Right lobe of liver (tissue), 6 donors: ENCODE results near the gene ITPK1. TPM values are rescaled to one million over a fixed set of nuclear protein-coding genes. Genes with fewer than 3 reads are reported as not detected.

Source experiments
- ATAC-seq, 4 donors: fragments of 200-7000 bp; cut with Tn5 transposase; one replicate each; pipeline ENCODE4 v1.9.1; 2020; ENCODE audit warnings: mild to moderate bottlenecking in 4 of 4, moderate library complexity in 4 of 4
- DNase-seq, 3 donors: peaks; one replicate each; pipeline ENCODE4 v3.0.0-alpha.2; 2020
- H3K27ac ChIP-seq, 3 donors: fragments of 200-600 bp; one replicate each; pipeline ENCODE4 v1.8.0; 2022
- H3K27me3 ChIP-seq, 2 donors: fragments of 200-600 bp; one replicate each; pipeline ENCODE4 v1.8.0; 2022
- H3K36me3 ChIP-seq, 4 donors: fragments of 200-600 bp; sonication (generic) in 1 of 4; one replicate each; pipeline versions ENCODE4 v1.5.1 to v1.8.0; 2017 to 2022; ENCODE audit warnings: control low read depth in 1 of 4
- H3K4me1 ChIP-seq, 4 donors: fragments of 200-600 bp; sonication (generic) in 1 of 4; one replicate each; pipeline versions ENCODE4 v1.5.1 to v1.8.0; 2017 to 2022; ENCODE audit warnings: control low read depth in 1 of 4
- H3K4me3 ChIP-seq, 3 donors: fragments of 200-600 bp; one replicate each; pipeline ENCODE4 v1.8.0; 2022
- H3K9me3 ChIP-seq, 4 donors: fragments of 200-600 bp; sonication (generic) in 1 of 4; one replicate each; pipeline versions ENCODE4 v1.5.1 to v1.8.0; 2017 to 2022; ENCODE audit warnings: control low read depth in 1 of 4
- CTCF ChIP-seq, 4 donors: fragments of 200-600 bp in 3 of 4; fragments of 450-650 bp in 1 of 4; IDR thresholded peaks; one replicate each; pipeline versions ENCODE4 v1.5.1 to v1.8.0; 2016 to 2022; ENCODE audit warnings: antibody characterized with exemption in 4 of 4, mild to moderate bottlenecking in 2 of 4
- POLR2A ChIP-seq: fragments of 450-650 bp; IDR thresholded peaks from one replicate; pipeline ENCODE4 v1.6.1; 2017; ENCODE audit warnings: antibody characterized with exemption, mild to moderate bottlenecking
- WGBS: methylation state at CpG from one replicate; pipeline ENCODE4 v1.1.6; 2018; ENCODE audit warnings: low coverage, low lambda C conversion rate; ENCODE audit not compliant: insufficient coverage; ENCODE audit errors: missing lambda C conversion rate; 5-methylcytosine and 5-hydroxymethylcytosine counted together
- intact Hi-C, 2 donors: fragments of 100-400 bp; cut with DNase I; formaldehyde crosslinking; loops; one replicate each; pipeline versions ENCODE4 v1.11.2 to v1.14.1; 2022
- total RNA-seq, 6 experiments: library from RNA; depleted of rRNA in 2 of 6; stranded (reverse); fragments of >200 nt in 2 of 6; fragmentation: NEBNext Ultra II Directional in 3 of 6; extraction: Animal tissue kit (Norgen Biotek cat#: 25700) in 3 of 6; gene quantifications; one replicate each; pipeline versions ENCODE4 v1.1.0 to v1.2.4, GENCODE V29; 2016 to 2023
- donor health status: DM: no; HTN: yes; CAD: no.
- donor health status: DM: no; HTN: no; CAD: no.
- donor health status: DM: no; HTN: no; CAD: no.
- donor health status: DM: no; HTN: yes; CAD: no.
- donor health status: DM: no; HTN: yes; CAD: no.

ITPK1 gene
- total RNA-seq, 6 experiments from 2014 or later, result 28.4 to 61.0 (median 40.0) TPM

GRCh38 chr14:92951912-92952471, 163.7 kb downstream of the ITPK1 start:
- no peaks in the 10 kb centered on the region for H3K9me3 ChIP-seq
- DNase-seq (peak; percentile 78 to 83 (median 79)), ATAC-seq (peak; percentile 92 to 97 (median 94))
- no peak overlapping the region for H3K4me3 ChIP-seq
- 6% methylated on average over 11 of the region's 18 CpGs for WGBS
- H3K27me3 ChIP-seq, result no peaks in the 10 kb centered on the region
- H3K27ac ChIP-seq, result no peak overlapping the region
- intact Hi-C loops, result loop anchor here (5.0 to 10.0 kb wide), 2 partner anchors 155 to 193 kb away; no protein-coding TSS in a partner anchor
- peaks cover 0 to 18% (median 3%) of the 10 kb centered on the region in 4 donors for H3K36me3 ChIP-seq
- TF ChIP-seq POLR2A, result no peak
- peak; percentile 93 to 98 (median 96) for TF ChIP-seq CTCF (IDR thresholded peaks at IDR 0.05)
- peaks cover 0 to under 1% (median 0%) of the 10 kb centered on the region in 4 donors for H3K4me1 ChIP-seq

- H3K27me3 ChIP-seq, result no peaks in the 10 kb centered on the region
- H3K4me1 ChIP-seq, result peaks cover 0 to 7% (median 2%) of the 10 kb centered on the region in 4 donors
- no peaks in the 10 kb centered on the region for H3K9me3 ChIP-seq
- TF ChIP-seq CTCF (IDR thresholded peaks at IDR 0.05) (no peak), POLR2A (no peak)
- no peak for DNase-seq
- intact Hi-C loops, result loop anchor here (5.0 to 10.0 kb wide), 2 partner anchors 156 to 194 kb away; no protein-coding TSS in a partner anchor
- no CpG with 5 or more reads among the region's 7 CpGs for WGBS
- peaks cover 0 to 12% (median 0%) of the 10 kb centered on the region in 4 donors for H3K36me3 ChIP-seq
- H3K27ac ChIP-seq, result no peak overlapping the region
- no peak overlapping the region for H3K4me3 ChIP-seq
- ATAC-seq, result no peak
Measured at GRCh38 chr14:92951261-92951660, 164.5 kb downstream of the ITPK1 start.

GRCh38 chr14:92950773-92951172, 165.0 kb downstream of the ITPK1 start:
- peaks cover 0 to 7% (median 0%) of the 10 kb centered on the region in 4 donors for H3K36me3 ChIP-seq
- TF ChIP-seq POLR2A (no peak), CTCF (IDR thresholded peaks at IDR 0.05) (no peak)
- H3K27ac ChIP-seq, result no peak overlapping the region
- no peak for DNase-seq
- H3K4me3 ChIP-seq, result no peak overlapping the region
- H3K27me3 ChIP-seq, result no peaks in the 10 kb centered on the region
- no peak for ATAC-seq
- intact Hi-C loops, result loop anchor here (5.0 to 10.0 kb wide), 2 partner anchors 157 to 194 kb away; no protein-coding TSS in a partner anchor
- H3K4me1 ChIP-seq, result peaks cover 0 to 8% (median 4%) of the 10 kb centered on the region in 4 donors
- WGBS, result no CpG with 5 or more reads among the region's 6 CpGs
- H3K9me3 ChIP-seq, result no peaks in the 10 kb centered on the region

- H3K4me1 ChIP-seq, result peaks cover 0 to 8% (median 4%) of the 10 kb centered on the region in 4 donors
Measured at GRCh38 chr14:92950193-92950540, 165.6 kb downstream of the ITPK1 start.

More at GRCh38 chr14:92950193-92950540, 165.6 kb downstream of the ITPK1 start:
- Histone ChIP-seq H3K9me3 (no peaks in the 10 kb centered on the region), H3K27me3 (no peaks in the 10 kb centered on the region), H3K4me3 (no peak overlapping the region), H3K36me3 (peaks cover 0 to 7% (median 0%) of the 10 kb centered on the region in 4 donors), H3K27ac (no peak overlapping the region)
- no CpG with 5 or more reads among the region's 7 CpGs for WGBS
- no peak for TF ChIP-seq POLR2A
- no peak for TF ChIP-seq CTCF (IDR thresholded peaks at IDR 0.05)
- ATAC-seq (no peak), DNase-seq (no peak)
- intact Hi-C loops, result loop anchor here (5.0 to 10.0 kb wide), 2 partner anchors 157 to 195 kb away; no protein-coding TSS in a partner anchor
